Smooth muscle cell (in vitro differentiated cells): ENCODE data around the gene PAX2. TPM values are rescaled to one million over a fixed set of nuclear protein-coding genes. Genes with fewer than 3 reads are reported as not detected.

Experiments used
- DNase-seq: peaks from one replicate; lab custom pipeline; 2025; ENCODE audit not compliant: unreplicated experiment; lab: John Stamatoyannopoulos, UW
- H2AFZ ChIP-seq: fragments of 200-600 bp; sonication (generic); 2 replicates; pipeline ENCODE4 v1.6.0; 2016; ENCODE audit warnings: antibody characterized with exemption, low read depth, mild to moderate bottlenecking
- H3F3A ChIP-seq: fragments of 200-600 bp; sonication (generic); 2 replicates; pipeline ENCODE4 v1.6.0; 2017; ENCODE audit warnings: antibody characterized with exemption, low read depth
- H3K27ac ChIP-seq: fragments of 200-600 bp; sonication (generic); 2 replicates; pipeline ENCODE4 v1.5.1; 2016; ENCODE audit warnings: low read depth, mild to moderate bottlenecking
- H3K27me3 ChIP-seq: fragments of 200-600 bp; sonication (generic); 2 replicates; pipeline ENCODE4 v1.6.1; 2016; ENCODE audit warnings: low read depth, mild to moderate bottlenecking
- H3K36me3 ChIP-seq: fragments of 200-600 bp; sonication (generic); 2 replicates; pipeline ENCODE4 v1.5.1; 2016; ENCODE audit warnings: low read depth
- H3K4me1 ChIP-seq: fragments of 200-600 bp; sonication (generic); 2 replicates; pipeline ENCODE4 v1.5.1; 2016; ENCODE audit warnings: low read depth
- H3K4me2 ChIP-seq: fragments of 200-600 bp; sonication (generic); 2 replicates; pipeline ENCODE4 v1.6.0; 2016; ENCODE audit warnings: mild to moderate bottlenecking
- H3K4me3 ChIP-seq: fragments of 200-600 bp; sonication (generic); 2 replicates; pipeline ENCODE4 v1.5.1; 2016; ENCODE audit warnings: mild to moderate bottlenecking
- H3K79me2 ChIP-seq: fragments of 200-600 bp; sonication (generic); 2 replicates; pipeline ENCODE4 v1.6.0; 2016; ENCODE audit warnings: low read depth, mild to moderate bottlenecking
- H3K9ac ChIP-seq: fragments of 200-600 bp; sonication (generic); 2 replicates; pipeline ENCODE4 v1.6.0; 2016; ENCODE audit warnings: low read depth
- H3K9me3 ChIP-seq: fragments of 200-600 bp; sonication (generic); replicated peaks from 2 replicates; pipeline ENCODE4 v1.5.1; 2016; ENCODE audit warnings: low read depth
- H4K20me1 ChIP-seq: fragments of 200-600 bp; sonication (generic); 2 replicates; pipeline ENCODE4 v1.6.0; 2016; ENCODE audit warnings: low read depth
- WGBS: methylation state at CpG from one replicate; pipeline ENCODE4 v1.1.7; 2016; ENCODE audit warnings: low lambda C conversion rate; 5-methylcytosine and 5-hydroxymethylcytosine counted together
- polyA plus RNA-seq: library from polyadenylated mRNA; unstranded; fragments of >200 nt; fragmentation: Nextera tagmentation; extraction: Ambion mirVana; gene quantifications from 2 replicates; pipeline ENCODE4 v1.2.1, GENCODE V29; 2016
- total RNA-seq: library from RNA; depleted of rRNA; stranded (reverse); fragments of >200 nt; gene quantifications from 2 replicates; pipeline ENCODE4 v1.2.3, GENCODE V29; 2014
- TF ChIP-seq, protein P1 (sequence below): fragments of 200-600 bp; sonication (generic); IDR thresholded peaks from 2 replicates; pipeline ENCODE4 v1.5.1; 2017; ENCODE audit warnings: borderline replicate concordance, mild to moderate bottlenecking, antibody characterized with exemption; ENCODE audit not compliant: insufficient read depth, poor library complexity, severe bottlenecking

PAX2 gene
- total and polyA plus RNA-seq, 2 experiments from 2014 or later, result not detected

DNA sequence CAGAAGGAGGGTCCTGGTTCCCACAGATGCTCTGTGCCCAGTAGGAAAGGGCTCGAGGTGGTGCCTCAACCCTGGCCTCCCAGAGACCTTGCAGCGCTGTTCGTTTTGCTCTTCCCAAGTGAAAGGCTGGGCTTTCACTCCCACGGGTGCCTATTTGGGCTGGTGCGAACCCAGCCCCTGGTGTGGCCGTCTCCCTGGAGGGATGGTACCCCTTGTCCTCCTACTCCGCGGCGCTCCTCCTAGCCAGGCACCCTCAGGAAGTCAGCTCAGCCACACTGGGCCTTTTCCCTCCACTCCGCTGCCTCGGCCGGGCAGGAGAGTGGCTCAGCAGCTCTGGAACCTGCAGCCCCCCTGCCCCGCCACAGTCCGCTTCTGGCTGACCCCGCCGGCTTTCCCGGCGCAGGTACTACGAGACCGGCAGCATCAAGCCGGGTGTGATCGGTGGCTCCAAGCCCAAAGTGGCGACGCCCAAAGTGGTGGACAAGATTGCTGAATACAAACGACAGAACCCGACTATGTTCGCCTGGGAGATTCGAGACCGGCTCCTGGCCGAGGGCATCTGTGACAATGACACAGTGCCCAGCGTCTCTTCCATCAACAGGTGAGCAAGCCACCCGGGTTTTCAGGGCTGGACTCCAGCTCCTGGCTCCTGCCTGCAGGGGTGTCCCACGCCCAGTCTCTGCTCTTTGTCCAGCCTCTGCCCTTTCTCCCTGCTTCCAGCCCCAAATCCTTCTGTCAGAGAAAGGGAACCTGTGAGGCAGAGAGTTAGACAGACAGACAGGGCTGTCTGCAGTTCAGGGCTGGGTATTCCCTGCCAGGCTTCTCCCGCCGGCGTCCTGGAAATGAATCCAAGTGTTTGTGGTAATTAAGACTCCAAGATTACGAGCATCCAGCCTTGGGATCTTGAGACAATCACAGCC is 5.2 kb downstream of the PAX2 start:
- no peaks in the 10 kb centered on the region for H3F3A ChIP-seq
- H3K36me3 ChIP-seq, result no peaks in the 10 kb centered on the region
- no peak overlapping the region for H3K9ac ChIP-seq
- peaks cover 6% of the 10 kb centered on the region for H4K20me1 ChIP-seq
- no peak overlapping the region for H3K27ac ChIP-seq
- H3K4me1 ChIP-seq, result peaks cover 15% of the 10 kb centered on the region
- peaks cover 100% of the 10 kb centered on the region for H3K27me3 ChIP-seq
- no peaks in the 10 kb centered on the region for H3K79me2 ChIP-seq
- DNase-seq, result no peak
- no peak overlapping the region for H3K4me2 ChIP-seq
- TF ChIP-seq, protein P1, sequence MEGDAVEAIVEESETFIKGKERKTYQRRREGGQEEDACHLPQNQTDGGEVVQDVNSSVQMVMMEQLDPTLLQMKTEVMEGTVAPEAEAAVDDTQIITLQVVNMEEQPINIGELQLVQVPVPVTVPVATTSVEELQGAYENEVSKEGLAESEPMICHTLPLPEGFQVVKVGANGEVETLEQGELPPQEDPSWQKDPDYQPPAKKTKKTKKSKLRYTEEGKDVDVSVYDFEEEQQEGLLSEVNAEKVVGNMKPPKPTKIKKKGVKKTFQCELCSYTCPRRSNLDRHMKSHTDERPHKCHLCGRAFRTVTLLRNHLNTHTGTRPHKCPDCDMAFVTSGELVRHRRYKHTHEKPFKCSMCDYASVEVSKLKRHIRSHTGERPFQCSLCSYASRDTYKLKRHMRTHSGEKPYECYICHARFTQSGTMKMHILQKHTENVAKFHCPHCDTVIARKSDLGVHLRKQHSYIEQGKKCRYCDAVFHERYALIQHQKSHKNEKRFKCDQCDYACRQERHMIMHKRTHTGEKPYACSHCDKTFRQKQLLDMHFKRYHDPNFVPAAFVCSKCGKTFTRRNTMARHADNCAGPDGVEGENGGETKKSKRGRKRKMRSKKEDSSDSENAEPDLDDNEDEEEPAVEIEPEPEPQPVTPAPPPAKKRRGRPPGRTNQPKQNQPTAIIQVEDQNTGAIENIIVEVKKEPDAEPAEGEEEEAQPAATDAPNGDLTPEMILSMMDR, result no peak
- H3K4me3 ChIP-seq, result no peak overlapping the region
- H2AFZ ChIP-seq, result no peak overlapping the region
- H3K9me3 ChIP-seq, result no peaks in the 10 kb centered on the region
- WGBS, result 29% methylated on average over 36 of the region's 37 CpGs

DNA sequence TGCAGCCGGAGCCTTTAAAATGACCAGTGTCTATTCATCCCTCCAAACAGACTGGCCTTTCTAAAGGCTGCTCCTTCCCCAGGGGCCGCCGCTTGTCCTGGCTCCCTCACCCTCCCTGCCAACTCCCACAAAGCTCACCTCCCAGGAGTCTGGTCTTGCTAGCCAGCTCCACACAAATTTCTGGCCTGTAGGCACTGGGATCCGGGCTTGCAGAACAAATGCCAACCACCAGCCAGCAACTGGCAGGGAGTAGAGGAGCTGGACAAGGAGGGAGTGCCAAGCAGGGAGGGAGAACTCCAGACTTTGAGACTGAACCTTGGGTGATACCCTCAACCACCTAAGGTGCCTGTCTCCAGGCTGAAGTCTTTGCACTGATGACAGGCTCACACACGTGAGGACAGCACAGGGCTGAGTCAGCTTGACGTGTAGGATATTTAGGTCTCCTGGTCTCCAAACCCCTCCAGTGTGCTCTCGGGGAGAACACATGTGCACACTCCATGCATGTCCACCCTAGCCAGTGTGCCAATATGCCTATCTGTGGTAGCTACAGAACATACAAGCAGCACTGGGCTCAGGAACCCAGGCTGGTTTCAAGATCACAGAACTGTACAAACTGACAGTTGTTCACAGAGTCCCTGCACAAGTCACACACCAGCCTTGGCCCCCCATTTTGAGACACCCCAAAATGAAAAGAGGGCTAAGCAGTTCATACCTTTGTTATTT is 6.0 kb downstream of the PAX2 start:
- Histone ChIP-seq H3F3A (no peaks in the 10 kb centered on the region), H3K4me1 (peaks cover 11% of the 10 kb centered on the region), H2AFZ (no peak overlapping the region), H3K79me2 (no peaks in the 10 kb centered on the region), H3K27ac (no peak overlapping the region), H3K36me3 (no peaks in the 10 kb centered on the region), H4K20me1 (peaks cover 6% of the 10 kb centered on the region), H3K9ac (no peak overlapping the region), H3K9me3 (no peaks in the 10 kb centered on the region), H3K4me3 (no peak overlapping the region), H3K4me2 (no peak overlapping the region), H3K27me3 (peaks cover 100% of the 10 kb centered on the region)
- TF ChIP-seq, protein P1, result no peak
- no peak for DNase-seq
- WGBS, result 61% methylated on average over 7 of the region's 7 CpGs

DNA sequence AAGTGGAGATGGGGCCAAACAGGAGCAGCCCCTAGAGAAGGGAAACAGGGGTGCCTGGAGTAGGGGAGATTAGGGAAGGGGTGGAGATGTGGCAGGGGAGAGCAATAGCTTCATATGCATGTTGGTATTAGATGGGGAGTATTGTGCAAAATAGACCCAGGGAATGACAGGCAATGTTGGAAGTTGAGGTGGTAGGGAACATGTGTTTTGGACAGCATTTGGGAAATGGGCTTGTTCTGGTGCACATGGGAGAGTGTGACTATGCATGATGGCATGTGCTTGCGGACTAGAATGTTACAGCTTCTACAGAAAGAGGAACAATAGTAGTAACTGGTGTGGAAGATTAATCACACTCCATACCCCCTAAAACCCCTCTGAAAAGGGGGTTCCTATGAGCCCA is 10.4 kb downstream of the PAX2 start:
- TF ChIP-seq, protein P1, result no peak

More for the DNA sequence above, 10.4 kb downstream of the PAX2 start:
- DNase-seq, result no peak
- Histone ChIP-seq H3F3A (no peaks in the 10 kb centered on the region), H3K4me2 (no peak overlapping the region), H3K27ac (no peak overlapping the region), H3K4me3 (no peak overlapping the region), H3K9me3 (no peaks in the 10 kb centered on the region), H3K4me1 (no peaks in the 10 kb centered on the region), H2AFZ (no peak overlapping the region), H4K20me1 (no peaks in the 10 kb centered on the region), H3K36me3 (no peaks in the 10 kb centered on the region), H3K9ac (no peak overlapping the region), H3K27me3 (peaks cover 90% of the 10 kb centered on the region), H3K79me2 (no peaks in the 10 kb centered on the region)
- WGBS, result 92% methylated on average over 1 of the region's 1 CpG
